H1 (cell line): ENCODE results near the gene MPV17. TPM values are rescaled to one million over a fixed set of nuclear protein-coding genes. Genes with fewer than 3 reads are reported as not detected.

Experiments used
- BRCA1 ChIP-seq: IDR thresholded peaks from 2 replicates; pipeline ENCODE4 v1.6.1; 2012; ENCODE audit warnings: low read depth, low read length, improper control_type of control experiment
- CEBPB ChIP-seq: IDR thresholded peaks from 2 replicates; pipeline ENCODE4 v1.6.1; 2012; ENCODE audit warnings: low read depth, low read length
- CREB1 ChIP-seq: IDR thresholded peaks from 2 replicates; pipeline ENCODE4 v1.6.1; 2012; ENCODE audit warnings: inconsistent platforms
- EP300 ChIP-seq, 2 experiments: IDR thresholded peaks; 1 replicate in 1 of 2; 2 replicates in 1 of 2; pipeline ENCODE4 v1.6.1; 2011 to 2012; ENCODE audit warnings: low read depth in 2 of 2, low read length in 2 of 2, mild to moderate bottlenecking in 2 of 2, borderline replicate concordance in 1 of 2, inconsistent platforms in 1 of 2, moderate library complexity in 1 of 2
- JUND ChIP-seq: IDR thresholded peaks from 2 replicates; pipeline ENCODE4 v1.6.1; 2011; ENCODE audit warnings: mild to moderate bottlenecking, improper control_type of control experiment, low read length
- KDM1A ChIP-seq: fragments of 200-600, 300-600 bp; sonication (generic); IDR thresholded peaks from 2 replicates; pipeline ENCODE4 v1.7.1; 2016; ENCODE audit warnings: mild to moderate bottlenecking, low read length, borderline replicate concordance
- NRF1 ChIP-seq: IDR thresholded peaks from 2 replicates; pipeline ENCODE4 v1.6.1; 2011; ENCODE audit warnings: mild to moderate bottlenecking, low read depth, low read length, improper control_type of control experiment
- RAD21 ChIP-seq, 2 experiments: IDR thresholded peaks in 1 of 2; conservative IDR thresholded peaks in 1 of 2; 2 replicates each; pipeline ENCODE4 v1.6.1; 2011; ENCODE audit warnings: low read depth in 2 of 2, low read length in 2 of 2, improper control_type of control experiment in 1 of 2, inconsistent platforms in 1 of 2, mild to moderate bottlenecking in 1 of 2, moderate library complexity in 1 of 2
- RBBP5 ChIP-seq: IDR thresholded peaks from 2 replicates; pipeline ENCODE4 v1.7.1; 2012; ENCODE audit warnings: low read depth, mild to moderate bottlenecking, inconsistent platforms, low read length, moderate library complexity, borderline replicate concordance
- ZNF274 ChIP-seq: IDR thresholded peaks from 2 replicates; pipeline ENCODE4 v1.7.0; 2012; ENCODE audit warnings: low read length, borderline replicate concordance; ENCODE audit errors: extremely low read depth
- polyA plus RNA-seq, 7 experiments: library from polyadenylated mRNA; depleted of rRNA in 3 of 7; stranded (reverse) in 5 of 7; unstranded in 2 of 7; fragments of >200 nt in 5 of 7; fragments of 200-250 nt in 2 of 7; gene quantifications; 1 replicate in 5 of 7; 2 replicates in 1 of 7; 4 replicates in 1 of 7; pipeline versions ENCODE4 v1.2.1 to v1.2.3, GENCODE V29; 2011 to 2013; ENCODE audit warnings: missing spikeins in 2 of 7, mixed read lengths in 2 of 7
- total RNA-seq: library from RNA; stranded (reverse); fragmentation: NEBNext Ultra II Directional; extraction: Animal tissue kit (Norgen Biotek cat#: 25700); gene quantifications from 2 replicates; pipeline ENCODE4 v1.2.1, GENCODE V29; 2021
- TF ChIP-seq, protein P1 (sequence below): fragments of 300-600 bp; sonication (generic); IDR thresholded peaks from 2 replicates; pipeline ENCODE4 v1.7.1; 2012; ENCODE audit warnings: low read length, moderate library complexity, mild to moderate bottlenecking, inconsistent platforms; ENCODE audit not compliant: insufficient replicate concordance

The MPV17 gene
- total and polyA plus RNA-seq, 2 of the 8 experiments (the other 6 are each of a cell fraction or from before 2014, with no cell fraction given) = 45.2 to 181 TPM

DNA sequence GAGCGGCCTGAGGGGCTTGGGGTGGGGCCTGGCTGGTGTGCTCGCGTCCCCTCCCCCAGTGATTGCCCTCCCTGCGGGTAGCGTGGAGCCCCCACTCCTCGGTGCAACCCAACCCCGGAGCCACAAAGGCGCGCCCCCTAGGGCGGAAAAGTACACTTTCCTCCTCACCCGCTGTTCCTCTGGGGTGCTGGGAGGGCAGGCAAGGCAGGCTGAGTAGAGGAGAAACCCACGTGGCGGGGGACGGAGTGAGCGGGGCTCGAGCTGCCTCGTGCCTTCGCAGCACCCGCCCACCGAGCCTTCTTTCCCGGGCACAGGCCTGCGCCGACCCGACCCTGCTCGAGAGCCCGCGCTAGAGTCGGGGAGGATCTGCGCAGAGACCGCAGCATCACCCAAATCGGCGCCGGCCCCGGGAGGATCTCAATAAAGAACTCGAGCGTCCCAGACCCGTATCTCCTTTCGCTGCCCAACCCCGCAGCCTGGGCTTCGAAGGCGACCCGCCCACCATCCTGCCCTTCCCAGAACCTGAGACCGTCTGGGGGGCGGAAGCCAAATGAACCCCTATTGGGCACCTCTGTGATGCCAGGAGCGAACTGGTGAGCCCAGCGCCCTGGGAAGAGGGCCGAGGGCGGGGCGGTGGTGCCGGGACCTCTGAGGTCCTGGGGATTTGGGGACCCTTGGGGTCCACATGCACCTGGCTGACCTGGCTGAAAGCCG lies 16.2 kb downstream of the MPV17 start (continued):
- TF ChIP-seq RAD21 (IDR thresholded peaks at IDR 0.05 in 1 of 2, conservative IDR thresholded peaks at IDR 0.05 in 1 of 2; ENCODE audit: low read depth in 2 of 2, low read length in 2 of 2) (no peak), EP300 (IDR thresholded peaks at IDR 0.05; ENCODE audit: borderline replicate concordance in 1 of 2, low read depth in 2 of 2, low read length in 2 of 2) (no peak), CEBPB (no peak), KDM1A (no peak), CREB1 (no peak), ZNF274 (no peak), BRCA1 (no peak), RBBP5 (no peak), JUND (no peak), NRF1 (no peak)
- TF ChIP-seq, protein P1, sequence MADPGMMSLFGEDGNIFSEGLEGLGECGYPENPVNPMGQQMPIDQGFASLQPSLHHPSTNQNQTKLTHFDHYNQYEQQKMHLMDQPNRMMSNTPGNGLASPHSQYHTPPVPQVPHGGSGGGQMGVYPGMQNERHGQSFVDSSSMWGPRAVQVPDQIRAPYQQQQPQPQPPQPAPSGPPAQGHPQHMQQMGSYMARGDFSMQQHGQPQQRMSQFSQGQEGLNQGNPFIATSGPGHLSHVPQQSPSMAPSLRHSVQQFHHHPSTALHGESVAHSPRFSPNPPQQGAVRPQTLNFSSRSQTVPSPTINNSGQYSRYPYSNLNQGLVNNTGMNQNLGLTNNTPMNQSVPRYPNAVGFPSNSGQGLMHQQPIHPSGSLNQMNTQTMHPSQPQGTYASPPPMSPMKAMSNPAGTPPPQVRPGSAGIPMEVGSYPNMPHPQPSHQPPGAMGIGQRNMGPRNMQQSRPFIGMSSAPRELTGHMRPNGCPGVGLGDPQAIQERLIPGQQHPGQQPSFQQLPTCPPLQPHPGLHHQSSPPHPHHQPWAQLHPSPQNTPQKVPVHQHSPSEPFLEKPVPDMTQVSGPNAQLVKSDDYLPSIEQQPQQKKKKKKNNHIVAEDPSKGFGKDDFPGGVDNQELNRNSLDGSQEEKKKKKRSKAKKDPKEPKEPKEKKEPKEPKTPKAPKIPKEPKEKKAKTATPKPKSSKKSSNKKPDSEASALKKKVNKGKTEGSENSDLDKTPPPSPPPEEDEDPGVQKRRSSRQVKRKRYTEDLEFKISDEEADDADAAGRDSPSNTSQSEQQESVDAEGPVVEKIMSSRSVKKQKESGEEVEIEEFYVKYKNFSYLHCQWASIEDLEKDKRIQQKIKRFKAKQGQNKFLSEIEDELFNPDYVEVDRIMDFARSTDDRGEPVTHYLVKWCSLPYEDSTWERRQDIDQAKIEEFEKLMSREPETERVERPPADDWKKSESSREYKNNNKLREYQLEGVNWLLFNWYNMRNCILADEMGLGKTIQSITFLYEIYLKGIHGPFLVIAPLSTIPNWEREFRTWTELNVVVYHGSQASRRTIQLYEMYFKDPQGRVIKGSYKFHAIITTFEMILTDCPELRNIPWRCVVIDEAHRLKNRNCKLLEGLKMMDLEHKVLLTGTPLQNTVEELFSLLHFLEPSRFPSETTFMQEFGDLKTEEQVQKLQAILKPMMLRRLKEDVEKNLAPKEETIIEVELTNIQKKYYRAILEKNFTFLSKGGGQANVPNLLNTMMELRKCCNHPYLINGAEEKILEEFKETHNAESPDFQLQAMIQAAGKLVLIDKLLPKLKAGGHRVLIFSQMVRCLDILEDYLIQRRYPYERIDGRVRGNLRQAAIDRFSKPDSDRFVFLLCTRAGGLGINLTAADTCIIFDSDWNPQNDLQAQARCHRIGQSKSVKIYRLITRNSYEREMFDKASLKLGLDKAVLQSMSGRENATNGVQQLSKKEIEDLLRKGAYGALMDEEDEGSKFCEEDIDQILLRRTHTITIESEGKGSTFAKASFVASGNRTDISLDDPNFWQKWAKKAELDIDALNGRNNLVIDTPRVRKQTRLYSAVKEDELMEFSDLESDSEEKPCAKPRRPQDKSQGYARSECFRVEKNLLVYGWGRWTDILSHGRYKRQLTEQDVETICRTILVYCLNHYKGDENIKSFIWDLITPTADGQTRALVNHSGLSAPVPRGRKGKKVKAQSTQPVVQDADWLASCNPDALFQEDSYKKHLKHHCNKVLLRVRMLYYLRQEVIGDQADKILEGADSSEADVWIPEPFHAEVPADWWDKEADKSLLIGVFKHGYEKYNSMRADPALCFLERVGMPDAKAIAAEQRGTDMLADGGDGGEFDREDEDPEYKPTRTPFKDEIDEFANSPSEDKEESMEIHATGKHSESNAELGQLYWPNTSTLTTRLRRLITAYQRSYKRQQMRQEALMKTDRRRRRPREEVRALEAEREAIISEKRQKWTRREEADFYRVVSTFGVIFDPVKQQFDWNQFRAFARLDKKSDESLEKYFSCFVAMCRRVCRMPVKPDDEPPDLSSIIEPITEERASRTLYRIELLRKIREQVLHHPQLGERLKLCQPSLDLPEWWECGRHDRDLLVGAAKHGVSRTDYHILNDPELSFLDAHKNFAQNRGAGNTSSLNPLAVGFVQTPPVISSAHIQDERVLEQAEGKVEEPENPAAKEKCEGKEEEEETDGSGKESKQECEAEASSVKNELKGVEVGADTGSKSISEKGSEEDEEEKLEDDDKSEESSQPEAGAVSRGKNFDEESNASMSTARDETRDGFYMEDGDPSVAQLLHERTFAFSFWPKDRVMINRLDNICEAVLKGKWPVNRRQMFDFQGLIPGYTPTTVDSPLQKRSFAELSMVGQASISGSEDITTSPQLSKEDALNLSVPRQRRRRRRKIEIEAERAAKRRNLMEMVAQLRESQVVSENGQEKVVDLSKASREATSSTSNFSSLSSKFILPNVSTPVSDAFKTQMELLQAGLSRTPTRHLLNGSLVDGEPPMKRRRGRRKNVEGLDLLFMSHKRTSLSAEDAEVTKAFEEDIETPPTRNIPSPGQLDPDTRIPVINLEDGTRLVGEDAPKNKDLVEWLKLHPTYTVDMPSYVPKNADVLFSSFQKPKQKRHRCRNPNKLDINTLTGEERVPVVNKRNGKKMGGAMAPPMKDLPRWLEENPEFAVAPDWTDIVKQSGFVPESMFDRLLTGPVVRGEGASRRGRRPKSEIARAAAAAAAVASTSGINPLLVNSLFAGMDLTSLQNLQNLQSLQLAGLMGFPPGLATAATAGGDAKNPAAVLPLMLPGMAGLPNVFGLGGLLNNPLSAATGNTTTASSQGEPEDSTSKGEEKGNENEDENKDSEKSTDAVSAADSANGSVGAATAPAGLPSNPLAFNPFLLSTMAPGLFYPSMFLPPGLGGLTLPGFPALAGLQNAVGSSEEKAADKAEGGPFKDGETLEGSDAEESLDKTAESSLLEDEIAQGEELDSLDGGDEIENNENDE = no peak
